NCI-H2196 (cell line): Measurements from ENCODE around the gene CD34.

Experiments used
- DNase-seq: peaks from one replicate; lab custom pipeline; 2025; ENCODE audit not compliant: unreplicated experiment; lab: John Stamatoyannopoulos, UW

The CD34 gene

GRCh38 chr1:207901041-207901653, 9.8 kb downstream of the CD34 start:
- no peak for DNase-seq

GRCh38 chr1:207898836-207899235, 12.1 kb downstream of the CD34 start:
- DNase-seq: no peak

GRCh38 chr1:207898260-207898659, 12.7 kb downstream of the CD34 start:
- DNase-seq: no peak

- no peak for DNase-seq
Observed at GRCh38 chr1:207897188-207897587, 13.7 kb downstream of the CD34 start.

- DNase-seq: no peak
Observed at GRCh38 chr1:207896547-207896946, 14.4 kb downstream of the CD34 start.

GRCh38 chr1:207894704-207895103, 16.2 kb downstream of the CD34 start:
- no peak for DNase-seq

- no peak for DNase-seq
Observed at GRCh38 chr1:207893737-207894582, 17.0 kb downstream of the CD34 start.

GRCh38 chr1:207892764-207893163, 18.2 kb downstream of the CD34 start:
- no peak for DNase-seq

GRCh38 chr1:207891148-207891547, 19.8 kb downstream of the CD34 start:
- DNase-seq: no peak

GRCh38 chr1:207890136-207890738, 20.7 kb downstream of the CD34 start:
- DNase-seq: no peak

GRCh38 chr1:207888652-207889051, 22.3 kb downstream of the CD34 start:
- no peak for DNase-seq

GRCh38 chr1:207887542-207888201, 23.3 kb downstream of the CD34 start:
- DNase-seq: no peak

- no peak for DNase-seq
Observed at GRCh38 chr1:207886227-207886626, 24.7 kb downstream of the CD34 start.

GRCh38 chr1:207885129-207886032, 25.5 kb downstream of the CD34 start:
- peak; percentile 69 for DNase-seq

GRCh38 chr1:207884266-207885029, 26.5 kb downstream of the CD34 start:
- DNase-seq: no peak

GRCh38 chr1:207883660-207884250, 27.2 kb downstream of the CD34 start:
- DNase-seq: no peak

GRCh38 chr1:207883104-207883651, 27.7 kb downstream of the CD34 start:
- no peak for DNase-seq

- no peak for DNase-seq
Observed at GRCh38 chr1:207882692-207883091, 28.2 kb downstream of the CD34 start.

GRCh38 chr1:207878939-207879338, 32.0 kb downstream of the CD34 start:
- no peak for DNase-seq
